Cardiac muscle cell (in vitro differentiated cells and primary cell): ENCODE data around the gene SH3BP4. TPM values are rescaled to one million over a fixed set of nuclear protein-coding genes. Genes with fewer than 3 reads are reported as not detected.

ENCODE experiments used
- DNase-seq, 2 donors: peaks; one replicate each; pipeline versions ENCODE4 v3.0.0 to v3.0.0-alpha.2; 2010 to 2017; ENCODE audit warnings: low read depth in 1 of 2, low spot score in 1 of 2
- H3K27ac ChIP-seq: fragments of 200-600 bp; sonication (generic); 2 replicates; pipeline ENCODE4 v1.5.1; 2016
- H3K27me3 ChIP-seq: fragments of 200-600 bp; sonication (generic); 2 replicates; pipeline ENCODE4 v1.6.0; 2016; ENCODE audit warnings: control low read depth
- H3K36me3 ChIP-seq: fragments of 200-600 bp; sonication (generic); 2 replicates; pipeline ENCODE4 v1.5.1; 2016; ENCODE audit warnings: control low read depth
- H3K4me1 ChIP-seq: fragments of 200-600 bp; sonication (generic); 2 replicates; pipeline ENCODE4 v1.8.1; 2017; ENCODE audit warnings: low read depth, mild to moderate bottlenecking, mixed run types
- H3K4me3 ChIP-seq: fragments of 200-600 bp; sonication (generic); 2 replicates; pipeline ENCODE4 v1.5.1; 2016; ENCODE audit warnings: mild to moderate bottlenecking
- H3K9me3 ChIP-seq: fragments of 200-600 bp; sonication (generic); 2 replicates; pipeline ENCODE4 v1.5.1; 2017; ENCODE audit warnings: low read depth, mild to moderate bottlenecking, control low read depth
- polyA plus RNA-seq: library from polyadenylated mRNA; unstranded; fragments of >200 nt; fragmentation: Nextera tagmentation; extraction: Ambion mirVana; gene quantifications from 2 replicates; pipeline ENCODE4 v1.2.1, GENCODE V29; 2016
- total RNA-seq: library from RNA; depleted of rRNA; stranded (reverse); fragments of >200 nt; gene quantifications from 2 replicates; pipeline ENCODE4 v1.2.3, GENCODE V29; 2016
- TF ChIP-seq, protein P1 (sequence below): IDR thresholded peaks from 2 replicates; pipeline ENCODE4 v1.5.1; 2012; ENCODE audit warnings: low read depth, mild to moderate bottlenecking, low read length

Gene SH3BP4
- total and polyA plus RNA-seq, 2 experiments from 2014 or later: 35.8 to 71.3 TPM

DNA sequence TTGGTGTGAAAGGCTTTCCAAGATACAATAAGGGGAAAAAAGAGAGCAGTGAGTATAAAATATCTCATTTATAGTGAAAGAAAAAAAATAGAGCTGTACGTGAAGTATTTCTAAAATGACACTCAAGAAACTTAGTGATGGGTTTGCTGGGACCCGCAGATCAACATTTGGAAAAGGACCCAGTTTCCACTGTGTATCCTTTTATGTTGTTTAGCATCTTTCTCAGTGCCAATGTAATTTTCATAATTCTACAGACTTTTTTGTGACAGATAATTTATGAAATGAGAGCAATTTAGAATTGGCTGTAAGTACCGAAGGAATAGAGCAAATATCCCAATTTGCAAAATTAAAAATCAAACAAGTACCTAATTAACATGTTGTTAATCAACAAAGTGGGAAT is 116.9 kb downstream of the SH3BP4 start:
- Histone ChIP-seq H3K27ac (no peak overlapping the region), H3K27me3 (no peaks in the 10 kb centered on the region), H3K4me1 (peaks cover 23% of the 10 kb centered on the region), H3K4me3 (no peak overlapping the region), H3K9me3 (no peaks in the 10 kb centered on the region), H3K36me3 (no peaks in the 10 kb centered on the region)
- DNase-seq: no peak
- TF ChIP-seq, protein P1, sequence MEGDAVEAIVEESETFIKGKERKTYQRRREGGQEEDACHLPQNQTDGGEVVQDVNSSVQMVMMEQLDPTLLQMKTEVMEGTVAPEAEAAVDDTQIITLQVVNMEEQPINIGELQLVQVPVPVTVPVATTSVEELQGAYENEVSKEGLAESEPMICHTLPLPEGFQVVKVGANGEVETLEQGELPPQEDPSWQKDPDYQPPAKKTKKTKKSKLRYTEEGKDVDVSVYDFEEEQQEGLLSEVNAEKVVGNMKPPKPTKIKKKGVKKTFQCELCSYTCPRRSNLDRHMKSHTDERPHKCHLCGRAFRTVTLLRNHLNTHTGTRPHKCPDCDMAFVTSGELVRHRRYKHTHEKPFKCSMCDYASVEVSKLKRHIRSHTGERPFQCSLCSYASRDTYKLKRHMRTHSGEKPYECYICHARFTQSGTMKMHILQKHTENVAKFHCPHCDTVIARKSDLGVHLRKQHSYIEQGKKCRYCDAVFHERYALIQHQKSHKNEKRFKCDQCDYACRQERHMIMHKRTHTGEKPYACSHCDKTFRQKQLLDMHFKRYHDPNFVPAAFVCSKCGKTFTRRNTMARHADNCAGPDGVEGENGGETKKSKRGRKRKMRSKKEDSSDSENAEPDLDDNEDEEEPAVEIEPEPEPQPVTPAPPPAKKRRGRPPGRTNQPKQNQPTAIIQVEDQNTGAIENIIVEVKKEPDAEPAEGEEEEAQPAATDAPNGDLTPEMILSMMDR: no peak

DNA sequence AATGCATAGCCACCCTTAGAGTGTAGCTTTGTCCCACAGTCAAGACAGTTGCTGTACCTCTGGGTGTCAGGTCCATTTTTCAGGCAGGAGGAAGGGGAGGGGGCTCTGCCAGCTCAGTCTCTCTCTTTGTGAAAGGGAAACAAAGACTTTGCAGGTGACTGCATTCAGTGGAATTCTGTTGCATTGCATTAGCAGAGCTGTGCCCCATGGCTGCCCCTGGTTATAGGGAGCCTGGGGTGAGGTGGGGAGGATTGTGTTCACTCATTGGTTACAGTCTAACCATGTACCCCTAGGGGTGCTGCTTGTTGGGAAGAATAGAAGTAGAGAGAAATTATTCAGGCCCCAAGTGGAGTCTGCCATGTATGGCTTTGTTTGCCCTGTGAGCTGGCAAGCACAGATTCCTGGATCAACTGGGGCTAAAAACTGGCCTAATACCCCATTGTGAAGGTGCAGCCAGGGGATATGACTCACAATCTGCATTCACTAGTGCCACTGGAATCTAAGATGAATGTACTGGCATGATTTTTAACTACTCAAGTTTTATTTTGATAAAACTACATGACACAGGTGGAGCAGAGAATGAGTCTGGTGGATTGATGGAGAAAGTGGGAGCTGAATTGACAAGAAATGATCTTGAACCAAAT is 118.4 kb downstream of the SH3BP4 start:
- TF ChIP-seq, protein P1: no peak
- no peaks in the 10 kb centered on the region for H3K27me3 ChIP-seq
- H3K9me3 ChIP-seq: no peaks in the 10 kb centered on the region
- no peaks in the 10 kb centered on the region for H3K36me3 ChIP-seq
- no peak overlapping the region for H3K4me3 ChIP-seq
- no peak overlapping the region for H3K27ac ChIP-seq
- DNase-seq: no peak
- peaks cover 27% of the 10 kb centered on the region for H3K4me1 ChIP-seq

DNA sequence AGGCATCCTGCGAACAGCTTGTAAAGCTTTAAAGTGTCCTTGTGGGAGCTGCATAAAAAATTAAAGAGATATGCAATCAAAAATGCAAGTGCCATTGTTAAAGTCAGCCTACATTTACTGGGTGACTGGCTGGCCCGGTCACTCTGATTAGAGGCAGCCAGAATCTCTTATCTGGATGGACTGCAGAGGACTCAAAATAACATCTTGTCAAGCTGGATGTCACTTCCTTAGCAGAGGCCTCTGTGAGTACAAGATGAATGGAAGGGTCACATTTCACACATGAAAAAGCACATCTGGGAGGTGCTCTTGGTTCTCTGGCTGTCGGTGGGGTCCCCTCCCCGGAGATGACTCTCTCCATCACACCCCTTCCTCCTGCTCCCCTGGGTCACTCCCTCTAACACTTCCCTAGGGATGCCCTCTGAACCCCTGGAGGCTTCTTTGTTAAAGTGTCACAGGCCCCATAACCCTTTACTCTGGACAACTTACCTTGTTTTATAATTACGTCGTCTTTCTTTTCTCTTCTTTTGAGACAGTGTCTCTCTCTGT is 122.1 kb downstream of the SH3BP4 start:
- DNase-seq: peak in 1 of 2 donors; percentile 50
- TF ChIP-seq, protein P1: no peak
- peaks cover 33% of the 10 kb centered on the region for H3K4me1 ChIP-seq
- H3K36me3 ChIP-seq: no peaks in the 10 kb centered on the region
- H3K4me3 ChIP-seq: no peak overlapping the region
- H3K27me3 ChIP-seq: no peaks in the 10 kb centered on the region
- H3K27ac ChIP-seq: peak overlapping the region; percentile 89
- H3K9me3 ChIP-seq: no peaks in the 10 kb centered on the region

DNA sequence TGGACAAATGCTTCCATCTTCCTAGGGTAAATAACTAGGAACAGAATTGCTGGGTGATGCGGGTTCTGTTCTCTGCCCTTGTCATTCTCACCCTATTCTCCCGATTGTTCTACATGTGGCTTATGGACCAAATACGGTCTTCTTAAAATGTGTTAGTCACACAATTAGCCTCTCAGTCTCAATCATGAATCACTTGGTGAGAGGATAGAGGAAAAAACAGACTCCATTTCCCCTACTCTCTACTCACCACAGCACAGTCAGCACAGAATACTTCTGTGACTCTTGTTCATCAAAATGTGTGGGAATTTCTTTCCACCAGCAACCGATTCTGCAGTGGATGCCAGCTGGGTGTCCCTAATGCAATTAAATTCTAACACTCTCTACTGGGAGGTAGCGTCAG is 125.2 kb downstream of the SH3BP4 start:
- no peaks in the 10 kb centered on the region for H3K36me3 ChIP-seq
- TF ChIP-seq, protein P1: no peak
- no peaks in the 10 kb centered on the region for H3K27me3 ChIP-seq
- DNase-seq: no peak
- H3K9me3 ChIP-seq: no peaks in the 10 kb centered on the region
- peaks cover 33% of the 10 kb centered on the region for H3K4me1 ChIP-seq
- no peak overlapping the region for H3K4me3 ChIP-seq
- H3K27ac ChIP-seq: no peak overlapping the region

DNA sequence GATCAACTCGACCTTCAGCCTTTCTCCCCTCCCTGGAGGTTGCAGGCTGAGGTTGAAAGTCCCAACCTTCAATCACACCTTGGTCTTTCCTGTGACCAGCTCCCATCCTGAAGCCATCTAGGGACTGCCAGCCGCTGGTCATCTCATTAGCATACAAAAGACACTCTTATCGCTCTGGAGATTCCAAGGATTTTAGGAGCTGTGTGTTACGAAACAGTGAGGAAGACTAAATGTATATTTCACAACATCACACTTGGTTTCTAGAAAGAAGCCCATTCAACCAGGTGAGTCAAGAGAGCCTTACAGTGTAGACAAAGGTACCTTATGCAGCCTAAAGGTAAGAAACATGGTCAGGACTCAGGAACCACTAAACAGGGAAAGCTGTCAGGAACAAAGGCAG is 126.4 kb downstream of the SH3BP4 start:
- TF ChIP-seq, protein P1: no peak
- no peak for DNase-seq

More for the DNA sequence above, 126.4 kb downstream of the SH3BP4 start:
- Histone ChIP-seq H3K36me3 (no peaks in the 10 kb centered on the region), H3K4me3 (no peak overlapping the region), H3K27me3 (no peaks in the 10 kb centered on the region), H3K27ac (no peak overlapping the region), H3K9me3 (no peaks in the 10 kb centered on the region), H3K4me1 (peaks cover 28% of the 10 kb centered on the region)
